HG02852 (cell line): ENCODE data around the gene ZNF282.

Experiments
- ATAC-seq: cut with Tn5 transposase; IDR thresholded peaks from one replicate; pipeline ENCODE4 v1.9.1; 2021; ENCODE audit warnings: mild to moderate bottlenecking, moderate library complexity; ENCODE audit not compliant: unreplicated experiment

Gene ZNF282

DNA sequence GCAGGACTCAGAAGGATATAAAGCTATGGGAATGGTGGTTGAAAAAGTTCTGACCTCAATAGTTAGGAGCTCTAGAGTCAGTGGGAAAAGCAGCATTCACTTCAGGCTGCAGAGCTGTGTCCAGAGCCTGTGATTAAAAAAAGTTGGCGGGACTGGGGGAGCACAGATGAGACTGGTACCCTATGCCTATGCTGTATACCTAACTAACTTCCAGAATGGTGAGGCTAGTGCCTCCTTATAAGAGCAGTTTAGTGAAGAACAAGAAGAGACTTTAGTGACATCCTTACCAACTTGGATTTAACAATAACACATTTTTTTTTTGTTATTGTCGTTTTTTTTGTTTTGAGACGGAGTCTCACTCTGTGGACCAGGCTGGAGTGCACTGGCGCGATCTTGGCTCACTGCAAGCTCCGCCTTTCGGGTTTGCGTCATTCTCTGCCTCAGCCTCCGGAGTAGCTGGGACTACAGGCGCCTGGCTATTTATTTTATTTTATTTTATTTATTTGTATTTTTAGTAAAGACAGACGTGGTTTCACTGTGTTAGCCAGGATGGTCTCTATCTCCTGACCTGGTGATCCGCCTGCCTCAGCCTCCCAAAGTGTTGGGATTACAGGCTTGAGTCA is 6.6 kb upstream of the ZNF282 start:
- ATAC-seq, result no peak

DNA sequence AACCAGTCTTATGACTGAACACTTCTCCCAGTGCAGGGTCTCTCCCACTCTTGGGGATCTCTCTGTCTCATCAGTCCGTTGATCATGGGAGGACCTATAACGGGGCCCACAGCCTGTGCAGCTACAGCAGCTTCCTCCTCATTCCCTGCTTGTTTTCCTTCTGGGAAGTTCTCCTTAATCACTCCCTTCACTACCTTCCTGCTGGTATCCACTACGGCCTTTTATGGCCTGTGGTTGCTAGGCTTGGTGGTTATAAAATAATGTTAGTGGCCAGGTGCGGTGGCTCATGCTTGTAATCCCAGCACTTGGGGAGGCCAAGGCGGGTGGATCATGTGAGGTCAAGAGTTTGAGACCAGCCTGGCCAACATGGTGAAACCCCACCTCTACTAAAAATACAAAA is 3.5 kb upstream of the ZNF282 start:
- ATAC-seq, result no peak

- no peak for ATAC-seq
Observed at GRCh38 chr7:149194799-149195179, 557 bp upstream of the ZNF282 start.

- peak; percentile 9 for ATAC-seq
Observed at GRCh38 chr7:149196151-149196704, 882 bp downstream of the ZNF282 start.

GRCh38 chr7:149196705-149197171 is 1.4 kb downstream of the ZNF282 start:
- peak; percentile 5 for ATAC-seq

- ATAC-seq, result no peak
Observed at GRCh38 chr7:149197675-149198074, 2.3 kb downstream of the ZNF282 start.

DNA sequence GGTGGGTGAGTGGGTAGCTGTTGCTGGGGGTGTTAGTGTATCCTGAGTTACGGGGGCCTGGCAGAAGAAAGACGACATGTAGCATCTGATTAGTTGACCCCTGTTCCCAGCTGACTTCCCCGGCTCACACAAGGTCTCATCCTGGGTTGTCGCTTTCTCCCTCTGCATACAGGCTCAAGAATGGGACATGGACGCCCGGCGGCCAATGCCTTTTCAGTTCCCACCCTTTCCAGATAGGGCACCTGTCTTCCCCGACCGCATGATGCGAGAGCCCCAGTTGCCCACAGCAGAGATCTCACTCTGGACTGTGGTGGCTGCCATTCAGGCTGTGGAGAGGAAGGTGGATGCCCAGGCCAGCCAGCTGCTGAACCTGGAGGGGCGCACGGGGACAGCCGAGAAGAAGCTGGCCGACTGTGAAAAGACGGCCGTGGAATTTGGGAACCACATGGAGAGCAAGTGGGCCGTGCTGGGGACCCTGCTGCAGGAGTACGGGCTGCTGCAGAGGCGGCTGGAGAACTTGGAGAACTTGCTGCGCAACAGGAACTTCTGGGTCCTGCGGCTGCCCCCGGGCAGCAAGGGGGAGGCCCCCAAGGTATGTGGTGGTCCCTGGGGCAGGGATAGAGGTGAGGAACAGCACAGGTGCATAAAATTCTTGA is 2.9 kb downstream of the ZNF282 start:
- no peak for ATAC-seq

DNA sequence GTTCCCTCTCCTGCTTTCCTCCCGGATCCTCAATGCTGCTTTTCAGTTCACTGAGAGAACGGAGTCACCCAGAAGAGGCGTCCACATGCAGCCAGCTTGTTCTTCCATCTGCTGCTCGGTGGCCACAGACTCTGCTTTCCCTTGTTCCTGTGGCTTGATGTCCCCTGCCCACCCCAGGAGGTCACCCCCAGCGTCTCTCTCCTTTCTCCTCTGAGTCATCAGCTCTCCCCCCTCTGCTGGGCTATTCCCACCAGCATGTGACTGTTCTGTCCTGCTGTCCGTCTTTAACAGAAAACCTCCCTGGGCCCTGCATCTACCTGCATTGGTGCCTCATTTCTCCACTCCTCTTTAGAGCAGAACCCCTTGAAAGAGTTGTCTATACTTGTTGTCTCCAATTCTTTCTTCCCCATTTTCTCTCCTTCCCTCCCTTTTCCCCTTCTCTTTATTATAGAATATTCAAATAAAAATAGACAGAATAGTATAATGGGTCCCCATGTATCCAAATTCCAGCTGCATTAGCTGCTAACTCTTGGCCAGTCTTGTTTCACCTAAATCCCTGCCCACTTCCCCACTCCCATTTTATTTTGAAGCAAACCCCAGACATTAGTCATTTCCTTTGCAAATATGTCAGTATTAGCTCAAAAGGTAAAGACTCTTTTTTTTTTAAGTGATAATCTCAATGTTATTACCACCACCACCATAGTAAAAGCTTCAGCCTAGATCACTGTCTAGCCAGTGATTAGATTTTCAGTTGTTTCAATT is 4.1 kb downstream of the ZNF282 start:
- no peak for ATAC-seq

- ATAC-seq, result no peak
Observed at GRCh38 chr7:149202831-149203231, 7.5 kb downstream of the ZNF282 start.

- no peak for ATAC-seq
Observed at GRCh38 chr7:149205690-149206381, 10.5 kb downstream of the ZNF282 start.

DNA sequence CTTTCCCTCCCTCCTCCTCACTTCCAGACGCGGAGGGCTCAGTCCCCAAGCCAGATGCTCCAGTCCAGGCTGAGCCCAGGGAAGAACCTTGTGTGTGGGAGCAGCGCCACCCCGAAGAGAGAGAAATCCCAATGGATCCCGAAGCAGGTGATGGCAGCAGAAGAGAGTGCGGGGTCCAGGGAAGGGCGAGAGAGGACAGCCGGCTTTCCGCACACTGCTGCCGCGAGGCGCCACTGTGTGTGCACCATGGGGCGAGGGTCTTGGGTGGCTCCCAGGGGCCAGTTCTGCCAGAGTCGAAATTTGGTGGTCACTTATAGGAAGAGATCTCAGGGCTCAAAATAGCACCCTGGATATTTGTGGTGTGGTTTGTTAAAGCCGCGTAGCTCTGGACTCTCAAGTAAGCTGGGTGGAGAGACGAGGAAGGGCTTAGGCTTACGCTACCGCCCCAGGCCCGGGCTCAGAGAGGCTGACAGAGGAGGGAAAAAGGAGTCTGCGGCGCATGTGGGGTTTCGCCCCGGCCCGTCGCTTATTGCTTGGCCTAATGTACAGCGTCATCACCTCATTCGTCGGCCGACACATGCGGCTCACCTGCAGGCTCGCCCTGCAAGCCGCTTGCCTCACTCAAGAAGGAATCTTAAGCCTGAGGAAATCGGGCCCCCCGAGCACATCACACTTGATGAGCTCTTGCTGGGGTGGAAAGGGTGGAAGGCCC is 12.1 kb downstream of the ZNF282 start:
- ATAC-seq, result no peak

GRCh38 chr7:149209518-149210269 is 14.3 kb downstream of the ZNF282 start:
- peak; percentile 88 for ATAC-seq

DNA sequence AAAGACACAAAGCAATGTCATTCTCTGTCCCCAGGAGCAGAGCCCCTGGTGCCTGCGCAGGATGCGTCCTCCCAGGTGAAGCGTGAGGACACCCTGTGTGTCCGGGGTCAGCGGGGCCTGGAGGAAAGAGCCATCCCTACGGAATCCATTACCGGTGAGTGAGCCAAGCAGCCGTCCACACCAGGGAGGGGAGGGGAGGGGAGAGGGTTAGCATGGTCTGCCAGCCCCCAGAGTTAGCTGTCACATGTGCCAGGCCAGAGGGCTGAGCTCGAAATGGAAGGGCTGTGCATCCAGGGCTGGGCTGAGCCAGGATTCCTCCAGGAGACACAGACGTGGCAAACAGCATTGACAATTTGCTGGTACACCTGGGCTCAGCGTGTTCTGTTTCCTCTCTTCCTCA is 15.2 kb downstream of the ZNF282 start:
- no peak for ATAC-seq

DNA sequence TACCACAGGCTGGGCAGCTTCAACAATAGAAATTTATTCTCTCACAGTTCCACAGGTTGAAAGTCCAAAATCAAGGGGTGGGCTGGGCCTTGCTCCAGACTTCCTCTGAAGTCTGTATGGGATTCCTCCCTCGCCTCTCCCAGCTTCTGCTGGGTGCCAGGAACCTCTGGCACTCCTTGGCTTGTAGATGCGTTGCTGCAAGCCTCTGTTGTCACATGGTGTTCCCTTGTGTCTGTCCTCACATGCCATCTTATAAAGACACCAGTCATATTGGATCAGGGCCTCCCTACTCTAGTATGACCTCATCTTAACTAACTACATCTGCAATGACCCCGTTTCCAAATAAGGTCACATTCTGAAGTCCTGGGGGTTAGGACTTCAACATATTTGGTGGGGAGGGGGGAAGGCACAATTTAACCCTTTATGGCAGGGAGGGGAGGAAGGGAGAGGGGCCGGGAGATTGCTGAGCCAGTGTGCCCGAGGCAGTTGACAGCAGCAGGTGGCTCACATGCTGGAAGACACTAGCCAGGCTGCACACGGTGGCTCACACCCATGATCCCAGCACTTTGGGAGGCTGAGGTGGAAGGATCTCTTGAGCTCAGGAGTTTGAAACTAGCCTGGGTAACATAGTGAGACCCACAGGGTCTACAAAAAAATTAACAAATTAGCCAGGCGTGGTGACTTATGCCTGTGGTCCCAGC is 18.8 kb downstream of the ZNF282 start:
- ATAC-seq, result no peak

DNA sequence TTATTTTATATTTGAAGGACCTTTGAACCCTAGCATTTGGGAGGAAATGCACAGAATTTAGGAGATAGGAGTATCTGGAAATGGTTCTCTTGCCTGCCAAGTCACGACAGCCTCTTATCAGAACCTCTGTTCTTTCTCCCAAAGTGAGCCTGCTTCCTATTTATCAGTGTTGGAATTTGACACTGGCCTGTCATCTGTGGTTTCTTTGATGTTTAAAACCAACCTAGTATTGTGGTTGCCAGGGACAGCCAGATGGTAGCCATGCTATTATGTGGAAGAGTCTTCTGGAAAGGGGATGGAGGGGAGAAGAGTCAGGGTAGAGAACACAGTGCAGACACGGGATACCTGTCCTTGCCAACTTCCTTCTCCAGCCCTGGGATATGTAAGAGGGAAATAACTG is 21.1 kb downstream of the ZNF282 start:
- no peak for ATAC-seq

DNA sequence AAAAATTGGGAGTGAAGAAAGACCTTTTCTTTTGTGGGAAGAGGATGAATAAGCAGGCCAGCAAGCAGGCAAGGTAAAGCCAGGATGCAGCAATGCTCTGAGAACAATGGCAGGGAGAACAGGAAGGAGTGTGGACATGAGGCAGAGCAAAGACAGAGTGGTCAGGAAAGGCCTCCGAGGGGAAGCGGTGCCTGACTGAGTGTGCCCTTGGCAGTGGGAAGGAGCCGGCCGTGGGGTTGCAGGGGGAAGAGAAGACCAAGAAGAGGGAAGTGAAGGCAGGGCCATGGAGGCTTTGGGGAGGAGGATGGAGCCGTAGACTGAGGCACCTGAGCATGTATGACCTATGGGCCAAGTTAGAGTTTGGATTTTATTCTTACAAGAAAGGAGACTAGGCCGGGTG is 22.2 kb downstream of the ZNF282 start:
- no peak for ATAC-seq

DNA sequence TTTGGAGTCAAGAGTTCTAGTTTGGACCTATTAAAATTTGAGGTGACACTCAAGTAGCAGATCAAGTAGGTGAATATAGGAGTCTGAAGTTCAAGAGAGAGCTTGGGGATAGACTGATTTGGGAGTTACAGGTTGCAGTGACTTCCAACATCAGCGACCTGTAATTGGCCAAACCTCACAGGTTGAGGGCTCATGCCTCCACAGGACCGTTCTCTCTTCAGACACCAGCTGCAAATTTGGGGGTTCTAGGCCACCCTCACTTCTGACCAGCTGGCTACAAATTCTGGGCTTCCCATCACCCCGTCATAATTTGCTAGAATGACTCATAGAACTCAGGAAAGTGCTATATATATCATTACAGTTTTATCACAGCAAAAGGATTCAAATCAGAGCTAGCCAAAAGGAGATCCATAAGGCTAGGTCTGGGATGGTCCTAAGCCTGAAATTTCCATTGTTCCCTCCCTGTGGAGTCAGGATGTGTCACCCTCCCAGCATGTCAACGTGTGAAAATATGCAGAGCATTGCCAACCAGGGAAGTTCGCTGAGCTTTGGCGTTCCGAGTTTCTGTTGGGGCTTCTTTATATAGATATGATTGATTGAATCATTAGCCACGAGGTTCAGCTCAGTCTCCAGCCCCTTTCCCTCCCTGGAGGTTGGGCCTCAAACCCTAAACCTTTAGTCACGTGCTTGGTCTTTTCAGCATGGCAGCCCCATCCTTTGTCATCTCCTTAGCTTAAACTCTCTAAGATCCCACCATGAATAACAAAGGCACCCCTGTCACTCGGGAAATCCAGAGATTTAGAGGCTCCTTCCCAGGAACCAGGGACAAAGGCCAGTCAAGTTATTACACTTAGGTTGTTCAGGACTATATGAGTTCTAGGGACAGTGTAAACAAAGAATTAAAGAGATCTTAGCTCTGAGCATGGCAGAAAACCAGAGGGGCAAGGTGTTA is 23.4 kb downstream of the ZNF282 start:
- ATAC-seq, result no peak

- ATAC-seq, result no peak
Observed at GRCh38 chr7:149220534-149220933, 25.2 kb downstream of the ZNF282 start.
